ENCODE measurements around the gene ACR.
"Not testable (repeated sequence)": the region's sequence is repeated elsewhere in the genome, so short reads cannot be mapped to it uniquely, and the experiment has no call there.

ACR gene

DNA sequence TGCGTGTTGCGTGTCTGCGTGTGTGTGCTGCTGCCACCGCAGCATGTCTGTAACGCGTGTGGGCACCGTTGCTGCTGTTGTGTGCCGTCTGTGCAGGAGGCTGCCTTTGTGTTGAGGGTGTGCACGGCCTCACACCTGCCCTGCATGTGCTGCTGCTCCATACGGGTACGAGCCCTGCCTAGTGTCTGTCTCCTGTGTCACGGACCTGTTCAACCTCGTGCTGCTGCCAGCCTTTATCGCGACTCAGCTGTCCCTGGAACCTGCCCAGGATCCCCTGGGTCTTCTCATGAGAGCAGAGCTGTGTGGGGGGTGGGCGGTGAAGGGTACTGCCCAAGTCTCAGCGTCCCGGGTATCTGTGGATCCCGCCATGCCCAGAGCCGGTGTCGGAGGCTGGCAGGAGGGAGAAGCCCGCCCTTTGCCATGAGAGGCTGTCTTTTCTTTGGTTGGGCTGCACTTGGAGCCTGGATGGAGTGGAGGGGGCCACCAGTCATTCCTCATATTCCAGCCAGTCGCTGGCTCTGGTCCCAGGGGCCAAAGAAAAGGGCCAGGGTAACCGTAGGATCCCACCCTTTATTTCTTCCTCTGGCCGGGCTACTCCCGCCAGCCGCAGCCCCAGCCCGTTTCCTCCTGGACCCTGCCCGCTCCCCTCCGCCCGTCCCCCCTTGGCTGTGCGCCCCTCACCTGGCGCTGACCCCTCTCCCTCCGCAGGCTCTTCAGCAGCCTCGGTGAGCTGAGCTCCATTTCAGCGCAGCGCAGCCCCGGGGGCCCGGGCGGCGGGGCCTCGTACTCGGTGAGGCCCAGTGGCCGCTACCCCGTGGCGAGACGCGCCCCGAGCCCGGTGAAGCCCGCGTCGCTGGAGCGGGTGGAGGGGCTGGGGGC, 7.8 kb upstream of the ACR start:
- no peak for DNase-seq
- in situ Hi-C loops (cut with MboI; ENCODE audit: low pct_unique_long_range_greater_than_20kb, low sequenced_read_pairs): no loop called here

DNA sequence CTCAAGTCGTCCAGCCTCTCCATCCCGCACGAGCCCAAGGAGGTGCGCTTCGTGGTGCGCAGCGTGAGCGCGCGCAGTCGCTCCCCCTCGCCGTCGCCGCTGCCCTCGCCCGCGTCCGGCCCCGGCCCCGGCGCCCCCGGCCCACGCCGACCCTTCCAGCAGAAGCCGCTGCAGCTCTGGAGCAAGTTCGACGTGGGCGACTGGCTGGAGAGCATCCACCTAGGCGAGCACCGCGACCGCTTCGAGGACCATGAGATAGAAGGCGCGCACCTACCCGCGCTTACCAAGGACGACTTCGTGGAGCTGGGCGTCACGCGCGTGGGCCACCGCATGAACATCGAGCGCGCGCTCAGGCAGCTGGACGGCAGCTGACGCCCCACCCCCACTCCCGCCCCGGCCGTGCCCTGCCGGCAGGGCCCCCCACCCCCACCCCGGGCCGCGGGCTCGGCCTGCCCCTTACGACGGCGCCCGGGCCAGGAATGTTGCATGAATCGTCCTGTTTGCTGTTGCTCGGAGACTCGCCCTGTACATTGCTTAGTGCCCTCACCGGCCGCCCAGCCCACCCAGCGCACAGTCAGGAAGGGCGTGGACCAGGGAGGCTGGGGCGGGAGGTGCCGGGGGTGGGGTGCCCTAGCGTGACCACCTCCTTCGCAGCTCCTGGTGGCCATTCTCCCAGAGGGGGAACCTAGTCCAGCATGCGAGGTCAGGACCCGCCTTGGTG, 6.9 kb upstream of the ACR start:
- no peak for DNase-seq
- in situ Hi-C loops (cut with MboI; ENCODE audit: low pct_unique_long_range_greater_than_20kb, low sequenced_read_pairs): no loop called here

DNA sequence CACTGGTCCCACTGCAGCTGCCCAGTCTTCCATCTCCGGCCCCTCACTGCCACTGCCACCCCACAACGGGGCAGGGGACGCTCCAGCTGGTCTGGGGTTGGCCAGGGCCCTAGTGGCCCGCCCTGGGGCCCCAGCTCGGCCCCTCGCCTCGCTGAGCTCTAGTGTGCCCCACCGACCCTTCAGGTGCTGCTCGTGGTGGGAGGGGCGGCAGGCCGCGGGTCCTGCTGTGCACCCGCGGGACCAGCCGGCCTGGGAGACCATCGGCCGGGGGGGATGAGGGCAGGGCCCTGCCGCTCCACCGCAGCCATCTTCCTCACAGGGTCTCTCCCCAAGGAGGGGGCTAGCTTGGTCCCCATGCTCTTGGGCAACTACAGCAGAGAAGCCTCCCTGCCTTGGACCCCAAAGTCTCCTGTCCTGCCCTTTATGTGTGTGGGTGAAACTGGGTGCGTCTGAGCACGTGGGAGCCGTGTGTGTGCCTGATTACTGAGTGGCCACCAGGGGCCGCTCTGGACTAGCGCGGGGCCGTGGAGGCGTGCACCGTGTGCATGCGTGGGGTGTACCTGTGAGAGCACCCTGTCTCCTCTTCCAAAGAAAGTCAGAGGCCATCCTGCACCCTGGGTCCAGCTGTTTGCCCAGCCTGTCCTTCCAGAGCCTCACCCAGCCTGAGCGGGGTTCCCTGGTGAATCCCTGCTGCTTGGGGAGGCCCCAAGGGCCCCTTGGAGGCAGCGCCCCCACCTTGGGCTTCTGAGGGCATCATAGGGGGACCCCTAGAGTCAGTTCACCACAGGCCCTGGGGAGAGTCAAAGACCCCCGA, 6.0 kb upstream of the ACR start:
- peak; percentile 66 for DNase-seq
- in situ Hi-C loops (cut with MboI; ENCODE audit: low pct_unique_long_range_greater_than_20kb, low sequenced_read_pairs): no loop called here

DNA sequence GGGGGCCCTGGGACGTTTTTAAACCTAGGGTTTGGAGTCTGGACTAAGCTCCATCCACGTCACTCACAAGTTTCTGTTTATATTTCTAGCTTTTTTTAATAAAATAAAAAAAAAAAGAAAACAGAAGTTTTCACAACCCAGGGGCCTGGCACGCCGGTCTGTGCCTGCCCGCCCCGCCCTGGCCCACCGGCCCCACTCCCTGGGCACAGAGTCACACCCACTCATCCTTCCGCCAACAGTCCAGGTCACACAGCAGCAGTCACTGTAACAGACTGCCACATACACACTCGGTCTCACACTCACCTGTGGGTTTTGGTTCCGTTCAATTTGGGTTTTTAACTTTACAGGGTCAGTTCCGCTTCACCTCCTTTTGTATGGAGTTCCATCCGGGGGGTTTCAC, 5.3 kb upstream of the ACR start:
- no peak for DNase-seq
- in situ Hi-C loops (cut with MboI; ENCODE audit: low pct_unique_long_range_greater_than_20kb, low sequenced_read_pairs): no loop called here

- no peak for DNase-seq
- in situ Hi-C loops (cut with MboI; ENCODE audit: low pct_unique_long_range_greater_than_20kb, low sequenced_read_pairs): no loop called here
Measured at GRCh38 chr22:50733521-50734342, 4.3 kb upstream of the ACR start.

- in situ Hi-C loops (cut with MboI; ENCODE audit: low pct_unique_long_range_greater_than_20kb, low sequenced_read_pairs): no loop called here
Measured at GRCh38 chr22:50734343-50734771, 3.6 kb upstream of the ACR start.

DNA sequence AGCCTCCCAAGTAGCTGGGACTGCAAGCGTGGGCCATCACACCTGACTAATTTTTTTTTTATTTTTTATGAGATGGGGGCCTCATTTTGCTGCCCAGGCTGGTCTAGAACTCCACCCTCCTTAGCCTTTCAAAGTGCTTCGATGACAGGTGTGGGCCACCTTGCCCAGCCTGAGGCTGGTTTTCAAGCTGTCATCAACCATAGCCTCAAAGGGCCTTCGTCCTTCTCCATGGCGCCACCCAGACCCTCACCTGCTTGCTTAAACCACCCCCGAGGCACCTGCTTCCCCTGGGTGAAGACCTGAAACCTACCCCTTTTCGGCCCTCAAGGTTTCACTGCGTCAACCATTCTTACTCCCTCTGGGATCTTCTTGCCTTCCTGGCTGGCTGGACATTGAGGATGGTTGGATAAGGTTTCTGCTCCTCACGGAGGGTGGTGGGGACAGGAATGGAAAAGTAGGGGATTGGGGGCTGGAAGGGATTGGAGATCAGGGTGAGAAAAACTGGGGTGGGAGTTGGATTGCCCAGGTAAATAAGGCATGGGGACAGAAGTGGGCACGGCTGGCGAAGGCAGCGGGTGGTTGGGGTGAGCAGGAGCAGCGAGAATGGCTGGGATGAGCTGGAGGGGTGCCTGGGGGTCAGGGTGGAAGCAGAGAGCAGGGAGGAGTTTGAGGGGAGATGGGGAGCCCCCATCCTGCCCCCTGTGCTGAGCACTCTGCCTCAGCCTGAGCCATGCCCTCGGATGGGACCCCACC, 2.8 kb upstream of the ACR start:
- in situ Hi-C loops (cut with MboI; ENCODE audit: low pct_unique_long_range_greater_than_20kb, low sequenced_read_pairs): no loop called here
- DNase-seq: no peak

More at GRCh38 chr22:50734343-50734771, 3.6 kb upstream of the ACR start:
- DNase-seq: no peak

DNA sequence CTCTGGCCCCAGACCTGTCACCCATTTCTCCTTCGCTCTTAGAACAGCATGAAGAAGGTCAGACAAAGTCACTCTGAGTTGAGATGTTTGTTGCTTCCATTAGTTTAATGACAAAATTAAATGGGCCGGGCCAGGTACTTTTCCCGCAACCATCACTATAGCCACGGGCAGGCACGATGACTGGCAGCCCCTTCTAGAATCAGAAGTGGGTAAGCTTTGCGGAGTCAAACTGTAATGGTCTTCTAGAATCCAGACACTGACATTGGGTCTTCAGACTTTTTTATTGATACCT, 2.3 kb upstream of the ACR start:
- DNase-seq: no peak
- in situ Hi-C loops (cut with MboI; ENCODE audit: low pct_unique_long_range_greater_than_20kb, low sequenced_read_pairs): no loop called here

DNA sequence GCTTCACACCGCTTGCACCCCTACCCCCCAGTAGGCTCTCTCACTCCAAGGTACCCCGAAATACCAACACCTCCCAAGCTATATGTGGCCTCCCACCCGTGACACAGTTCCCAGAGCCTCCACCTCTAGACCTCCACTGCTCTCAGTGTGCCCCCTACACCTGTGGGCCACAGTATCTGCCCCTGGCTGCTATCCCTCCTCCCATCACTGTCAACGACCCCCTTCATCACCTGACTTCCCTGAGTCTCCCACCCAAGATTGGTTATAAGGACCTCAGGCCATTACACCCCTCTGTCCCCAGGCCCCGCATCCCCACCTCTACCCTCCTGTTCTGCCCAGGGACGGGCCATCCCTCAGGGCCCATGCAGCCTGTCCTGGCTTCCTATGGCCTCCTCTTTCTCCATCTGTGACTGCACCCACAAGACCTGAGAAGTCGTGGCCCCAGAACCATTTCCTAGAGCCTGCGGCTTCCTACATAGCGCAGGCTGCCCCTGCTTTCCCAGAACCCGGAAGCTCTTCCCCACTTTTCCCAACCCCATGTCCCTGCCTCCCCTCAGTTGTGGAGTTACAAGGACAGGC, 734 bp downstream of the ACR start:
- no peak for DNase-seq
- in situ Hi-C loops (cut with MboI; ENCODE audit: low pct_unique_long_range_greater_than_20kb, low sequenced_read_pairs): no loop called here

- in situ Hi-C loops (cut with MboI; ENCODE audit: low pct_unique_long_range_greater_than_20kb, low sequenced_read_pairs): no loop called here
- DNase-seq: no peak
Measured at GRCh38 chr22:50739279-50739691, 1.3 kb downstream of the ACR start.

GRCh38 chr22:50739894-50740293, 1.9 kb downstream of the ACR start:
- in situ Hi-C loops (cut with MboI; ENCODE audit: low pct_unique_long_range_greater_than_20kb, low sequenced_read_pairs): no loop called here

DNA sequence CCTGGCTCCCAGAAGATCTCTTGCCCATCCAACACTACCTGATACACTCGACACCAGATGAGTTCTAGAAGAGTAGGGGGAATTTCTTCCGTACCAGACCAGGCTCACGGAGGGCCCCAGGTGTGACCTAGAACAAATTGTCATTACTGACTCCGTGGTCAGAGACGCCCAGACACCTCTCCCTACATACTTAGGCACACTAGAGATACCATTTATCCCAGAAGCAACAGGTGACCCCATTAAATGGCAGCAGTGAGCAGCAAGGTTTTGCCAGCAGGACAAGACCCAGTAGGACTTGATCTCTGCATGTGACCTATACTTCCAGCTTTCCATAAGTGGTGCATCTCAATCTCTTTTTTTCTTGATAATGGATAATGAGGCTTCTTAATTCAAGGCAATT, 2.7 kb downstream of the ACR start:
- DNase-seq; in situ Hi-C loops (cut with MboI; ENCODE audit: low pct_unique_long_range_greater_than_20kb, low sequenced_read_pairs): not testable (repeated sequence)

More at GRCh38 chr22:50739894-50740293, 1.9 kb downstream of the ACR start:
- no peak for DNase-seq

GRCh38 chr22:50744424-50744823, 6.4 kb downstream of the ACR start:
- DNase-seq; in situ Hi-C loops (cut with MboI; ENCODE audit: low pct_unique_long_range_greater_than_20kb, low sequenced_read_pairs): not testable (repeated sequence)

- DNase-seq; in situ Hi-C loops (cut with MboI; ENCODE audit: low pct_unique_long_range_greater_than_20kb, low sequenced_read_pairs): not testable (repeated sequence)
Measured at GRCh38 chr22:50747521-50747920, 9.5 kb downstream of the ACR start.

DNA sequence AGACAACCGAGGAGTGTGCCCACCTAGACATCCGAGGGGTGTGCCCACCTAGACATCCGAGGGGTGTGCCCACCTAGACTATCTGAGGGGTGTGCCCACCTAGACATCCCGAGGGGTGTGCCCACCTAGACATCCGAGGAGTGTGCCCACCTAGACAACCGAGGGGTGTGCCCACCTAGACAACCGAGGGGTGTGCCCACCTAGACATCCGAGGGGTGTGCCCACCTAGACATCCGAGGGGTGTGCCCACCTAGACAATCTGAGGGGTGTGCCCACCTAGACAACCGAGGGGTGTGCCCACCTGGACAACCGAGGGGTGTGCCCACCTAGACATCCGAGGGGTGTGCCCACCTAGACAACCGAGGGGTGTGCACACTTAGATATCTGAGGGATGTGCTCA, 10.6 kb downstream of the ACR start:
- DNase-seq; in situ Hi-C loops (cut with MboI; ENCODE audit: low pct_unique_long_range_greater_than_20kb, low sequenced_read_pairs): not testable (repeated sequence)

GRCh38 chr22:50749302-50750074, 11.5 kb downstream of the ACR start:
- DNase-seq; in situ Hi-C loops (cut with MboI; ENCODE audit: low pct_unique_long_range_greater_than_20kb, low sequenced_read_pairs): not testable (repeated sequence)

DNA sequence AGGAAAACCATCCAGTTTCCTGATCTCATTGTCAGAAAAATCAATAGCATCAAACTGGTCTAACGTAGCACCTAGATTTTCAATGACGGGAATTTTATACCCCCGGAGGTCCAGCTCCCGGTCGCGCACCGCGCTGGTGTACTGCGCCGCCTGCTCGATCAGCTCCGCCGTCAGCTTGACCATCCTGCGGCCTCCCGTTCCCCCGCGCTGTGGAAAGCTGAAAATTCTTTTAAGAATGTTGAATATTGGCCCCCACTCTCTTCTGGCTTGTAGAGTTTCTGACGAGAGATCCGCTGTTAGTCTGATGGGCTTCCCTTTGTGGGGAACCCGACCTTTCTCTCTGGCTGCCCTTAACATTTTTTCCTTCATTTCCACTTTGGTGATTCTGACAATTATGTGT, 17.2 kb downstream of the ACR start:
- DNase-seq; in situ Hi-C loops (cut with MboI; ENCODE audit: low pct_unique_long_range_greater_than_20kb, low sequenced_read_pairs): not testable (repeated sequence)

All from KBM-7 (cell line).